ENCODE data around the gene SLC36A2.

DNA sequence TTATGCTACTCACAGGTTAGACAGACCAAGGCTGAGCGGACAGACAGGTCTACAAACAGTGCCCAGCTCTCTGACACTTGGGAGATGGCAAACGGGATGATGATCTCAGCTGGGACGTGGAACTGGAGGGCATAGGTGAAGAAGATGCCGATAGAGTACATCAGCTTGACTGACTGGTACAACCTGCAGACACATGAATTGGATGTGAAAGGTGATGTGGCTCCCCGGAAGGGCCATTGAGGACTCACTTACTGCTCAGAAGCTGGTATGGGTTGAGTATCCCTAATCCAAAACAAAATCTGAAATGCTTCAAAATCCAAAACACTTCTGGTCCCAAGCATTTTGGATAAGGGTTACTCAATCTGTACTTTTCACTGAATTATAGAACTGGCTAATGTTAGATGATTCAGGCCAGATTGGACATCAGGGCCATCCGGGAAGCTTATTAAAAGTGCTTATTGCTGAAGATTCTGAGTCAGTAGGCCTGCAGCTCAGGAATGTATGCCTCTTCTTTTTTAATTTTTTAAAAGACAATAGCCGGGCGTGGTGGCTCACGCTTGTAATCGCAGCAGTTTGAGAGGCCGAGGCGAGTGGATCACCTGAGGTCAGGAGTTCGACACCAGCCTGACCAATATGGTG is 66.2 kb downstream of the SLC36A2 start:
- TF ChIP-seq, protein P1, sequence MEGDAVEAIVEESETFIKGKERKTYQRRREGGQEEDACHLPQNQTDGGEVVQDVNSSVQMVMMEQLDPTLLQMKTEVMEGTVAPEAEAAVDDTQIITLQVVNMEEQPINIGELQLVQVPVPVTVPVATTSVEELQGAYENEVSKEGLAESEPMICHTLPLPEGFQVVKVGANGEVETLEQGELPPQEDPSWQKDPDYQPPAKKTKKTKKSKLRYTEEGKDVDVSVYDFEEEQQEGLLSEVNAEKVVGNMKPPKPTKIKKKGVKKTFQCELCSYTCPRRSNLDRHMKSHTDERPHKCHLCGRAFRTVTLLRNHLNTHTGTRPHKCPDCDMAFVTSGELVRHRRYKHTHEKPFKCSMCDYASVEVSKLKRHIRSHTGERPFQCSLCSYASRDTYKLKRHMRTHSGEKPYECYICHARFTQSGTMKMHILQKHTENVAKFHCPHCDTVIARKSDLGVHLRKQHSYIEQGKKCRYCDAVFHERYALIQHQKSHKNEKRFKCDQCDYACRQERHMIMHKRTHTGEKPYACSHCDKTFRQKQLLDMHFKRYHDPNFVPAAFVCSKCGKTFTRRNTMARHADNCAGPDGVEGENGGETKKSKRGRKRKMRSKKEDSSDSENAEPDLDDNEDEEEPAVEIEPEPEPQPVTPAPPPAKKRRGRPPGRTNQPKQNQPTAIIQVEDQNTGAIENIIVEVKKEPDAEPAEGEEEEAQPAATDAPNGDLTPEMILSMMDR (IDR thresholded peaks at IDR 0.05) = no peak
- TF ChIP-seq EZH2 (IDR thresholded peaks at IDR 0.05; ENCODE audit: borderline replicate concordance, insufficient read depth, low read depth, low read length, poor library complexity, severe bottlenecking) = no peak

All from B cell (primary cell).